MM.1S (cell line): ENCODE data around the gene LMO1.

Experiments
- DNase-seq: peaks from one replicate; pipeline ENCODE4 v3.0.0-alpha.2; 2015
- H2AFZ ChIP-seq: fragments of 300-600 bp; sonication (generic); 2 replicates; pipeline ENCODE4 v1.6.0; 2016; ENCODE audit warnings: antibody characterized with exemption, low read length
- H3F3A ChIP-seq: fragments of 300-600 bp; sonication (generic); 2 replicates; pipeline ENCODE4 v1.6.1; 2016; ENCODE audit warnings: mild to moderate bottlenecking, antibody characterized with exemption, low read length, moderate library complexity, mixed read lengths; ENCODE audit not compliant: insufficient read depth
- H3K27ac ChIP-seq: fragments of 300-600 bp; sonication (generic); 2 replicates; pipeline ENCODE4 v1.5.1; 2016; ENCODE audit warnings: mild to moderate bottlenecking, low read length
- H3K27me3 ChIP-seq: fragments of 300-600 bp; sonication (generic); replicated peaks from 2 replicates; pipeline ENCODE4 v1.6.0; 2016; ENCODE audit warnings: low read length; ENCODE audit not compliant: insufficient read depth
- H3K36me3 ChIP-seq: fragments of 300-600 bp; sonication (generic); replicated peaks from 2 replicates; pipeline ENCODE4 v1.6.1; 2016; ENCODE audit warnings: mild to moderate bottlenecking, low read length, mixed read lengths; ENCODE audit not compliant: insufficient read depth
- H3K4me1 ChIP-seq: fragments of 300-600 bp; sonication (generic); 2 replicates; pipeline ENCODE4 v1.6.1; 2016; ENCODE audit warnings: low read length, mixed read lengths
- H3K4me2 ChIP-seq: fragments of 300-600 bp; sonication (generic); 2 replicates; pipeline ENCODE4 v1.6.0; 2016; ENCODE audit warnings: low read depth, low read length
- H3K4me3 ChIP-seq: fragments of 300-600 bp; sonication (generic); 2 replicates; pipeline ENCODE4 v1.5.1; 2016; ENCODE audit warnings: low read length, mixed read lengths
- H3K79me2 ChIP-seq: fragments of 300-600 bp; sonication (generic); 2 replicates; pipeline ENCODE4 v1.6.1; 2016; ENCODE audit warnings: mixed run types, low read length, mixed read lengths
- H3K9ac ChIP-seq: fragments of 300-600 bp; sonication (generic); 2 replicates; pipeline ENCODE4 v1.6.1; 2016; ENCODE audit warnings: low read length, mixed read lengths
- H3K9me2 ChIP-seq: fragments of 300-600 bp; sonication (generic); replicated peaks from 2 replicates; pipeline ENCODE4 v1.6.1; 2016; ENCODE audit warnings: mild to moderate bottlenecking, low read length, mixed read lengths; ENCODE audit not compliant: insufficient read depth
- H3K9me3 ChIP-seq: fragments of 300-600 bp; sonication (generic); replicated peaks from 2 replicates; pipeline ENCODE4 v1.6.1; 2016; ENCODE audit warnings: mild to moderate bottlenecking, low read length, mixed read lengths; ENCODE audit not compliant: insufficient read depth
- H4K20me1 ChIP-seq: fragments of 300-600 bp; sonication (generic); 2 replicates; pipeline ENCODE4 v1.6.1; 2016; ENCODE audit warnings: mild to moderate bottlenecking, low read length, moderate library complexity, mixed read lengths; ENCODE audit not compliant: insufficient read depth
- EZH2 ChIP-seq: fragments of 300-600 bp; sonication (generic); optimal IDR thresholded peaks from 2 replicates; pipeline ENCODE3; 2017; ENCODE audit warnings: low read depth, mild to moderate bottlenecking, antibody characterized with exemption, low read length, mixed read lengths
- EZH2phosphoT487 ChIP-seq: fragments of 300-600 bp; sonication (generic); IDR thresholded peaks from 2 replicates; pipeline ENCODE4 v1.6.1; 2018; ENCODE audit warnings: antibody characterized with exemption, low read length
- TF ChIP-seq, protein P1 (sequence below): fragments of 300-600 bp; sonication (generic); IDR thresholded peaks from 2 replicates; pipeline ENCODE4 v1.5.1; 2016; ENCODE audit warnings: antibody characterized with exemption, low read length, mixed read lengths

LMO1 gene

GRCh38 chr11:8201644-8202365 lies 61.9 kb downstream of the LMO1 start:
- no peak overlapping the region for H3K4me2 ChIP-seq

GRCh38 chr11:8199676-8200075 lies 64.0 kb downstream of the LMO1 start:
- Histone ChIP-seq H3K4me3 (no peak overlapping the region), H3K9me2 (no peaks in the 10 kb centered on the region), H3K36me3 (no peaks in the 10 kb centered on the region), H3K27ac (no peak overlapping the region), H3K4me1 (no peaks in the 10 kb centered on the region), H3F3A (no peaks in the 10 kb centered on the region), H3K79me2 (no peaks in the 10 kb centered on the region), H2AFZ (no peak overlapping the region), H3K27me3 (no peaks in the 10 kb centered on the region), H3K4me2 (no peak overlapping the region), H3K9ac (no peak overlapping the region), H3K9me3 (no peaks in the 10 kb centered on the region), H4K20me1 (no peaks in the 10 kb centered on the region)
- TF ChIP-seq, protein P1, sequence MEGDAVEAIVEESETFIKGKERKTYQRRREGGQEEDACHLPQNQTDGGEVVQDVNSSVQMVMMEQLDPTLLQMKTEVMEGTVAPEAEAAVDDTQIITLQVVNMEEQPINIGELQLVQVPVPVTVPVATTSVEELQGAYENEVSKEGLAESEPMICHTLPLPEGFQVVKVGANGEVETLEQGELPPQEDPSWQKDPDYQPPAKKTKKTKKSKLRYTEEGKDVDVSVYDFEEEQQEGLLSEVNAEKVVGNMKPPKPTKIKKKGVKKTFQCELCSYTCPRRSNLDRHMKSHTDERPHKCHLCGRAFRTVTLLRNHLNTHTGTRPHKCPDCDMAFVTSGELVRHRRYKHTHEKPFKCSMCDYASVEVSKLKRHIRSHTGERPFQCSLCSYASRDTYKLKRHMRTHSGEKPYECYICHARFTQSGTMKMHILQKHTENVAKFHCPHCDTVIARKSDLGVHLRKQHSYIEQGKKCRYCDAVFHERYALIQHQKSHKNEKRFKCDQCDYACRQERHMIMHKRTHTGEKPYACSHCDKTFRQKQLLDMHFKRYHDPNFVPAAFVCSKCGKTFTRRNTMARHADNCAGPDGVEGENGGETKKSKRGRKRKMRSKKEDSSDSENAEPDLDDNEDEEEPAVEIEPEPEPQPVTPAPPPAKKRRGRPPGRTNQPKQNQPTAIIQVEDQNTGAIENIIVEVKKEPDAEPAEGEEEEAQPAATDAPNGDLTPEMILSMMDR, result no peak
- TF ChIP-seq EZH2phosphoT487, result no peak
- DNase-seq, result no peak

More at GRCh38 chr11:8201644-8202365, 61.9 kb downstream of the LMO1 start:
- Histone ChIP-seq H3K27ac (no peak overlapping the region), H3K36me3 (no peaks in the 10 kb centered on the region), H4K20me1 (no peaks in the 10 kb centered on the region), H3K27me3 (no peaks in the 10 kb centered on the region), H3K9me2 (no peaks in the 10 kb centered on the region), H3K4me3 (no peak overlapping the region), H3K4me1 (no peaks in the 10 kb centered on the region), H3K9me3 (no peaks in the 10 kb centered on the region), H2AFZ (no peak overlapping the region), H3K79me2 (no peaks in the 10 kb centered on the region), H3F3A (no peaks in the 10 kb centered on the region), H3K9ac (no peak overlapping the region)
- TF ChIP-seq EZH2 (no peak), EZH2phosphoT487 (no peak)
- TF ChIP-seq, protein P1, result no peak
- no peak for DNase-seq

- H3F3A ChIP-seq, result no peaks in the 10 kb centered on the region
- no peak overlapping the region for H3K4me2 ChIP-seq
- no peak overlapping the region for H3K4me3 ChIP-seq
- no peaks in the 10 kb centered on the region for H3K9me2 ChIP-seq
- no peak for DNase-seq
- no peaks in the 10 kb centered on the region for H3K9me3 ChIP-seq
- no peaks in the 10 kb centered on the region for H3K79me2 ChIP-seq
- TF ChIP-seq EZH2phosphoT487, result no peak
- no peaks in the 10 kb centered on the region for H3K36me3 ChIP-seq
- H3K4me1 ChIP-seq, result no peaks in the 10 kb centered on the region
- H3K27me3 ChIP-seq, result no peaks in the 10 kb centered on the region
- no peak overlapping the region for H3K27ac ChIP-seq
- no peak overlapping the region for H2AFZ ChIP-seq
- H3K9ac ChIP-seq, result no peak overlapping the region
- no peaks in the 10 kb centered on the region for H4K20me1 ChIP-seq
Observed at GRCh38 chr11:8196749-8197148, 66.9 kb downstream of the LMO1 start.

GRCh38 chr11:8194956-8195355 lies 68.7 kb downstream of the LMO1 start:
- Histone ChIP-seq H3K4me1 (no peaks in the 10 kb centered on the region), H3K79me2 (no peaks in the 10 kb centered on the region), H3K27ac (no peak overlapping the region), H3K4me3 (no peak overlapping the region), H3K9me3 (no peaks in the 10 kb centered on the region), H2AFZ (no peak overlapping the region), H3K9ac (no peak overlapping the region), H3K9me2 (no peaks in the 10 kb centered on the region), H3K27me3 (no peaks in the 10 kb centered on the region), H3K36me3 (no peaks in the 10 kb centered on the region), H4K20me1 (no peaks in the 10 kb centered on the region), H3K4me2 (no peak overlapping the region), H3F3A (no peaks in the 10 kb centered on the region)
- no peak for DNase-seq
- no peak for TF ChIP-seq EZH2
